ENCODE results near the gene RASL11B.
A peak's percentile ranks its signal among the peaks of the same experiment; 100 is the strongest.
"Not testable (repeated sequence)": the region's sequence is repeated elsewhere in the genome, so short reads cannot be mapped to it uniquely, and the experiment has no call there.

RASL11B gene, protein sequence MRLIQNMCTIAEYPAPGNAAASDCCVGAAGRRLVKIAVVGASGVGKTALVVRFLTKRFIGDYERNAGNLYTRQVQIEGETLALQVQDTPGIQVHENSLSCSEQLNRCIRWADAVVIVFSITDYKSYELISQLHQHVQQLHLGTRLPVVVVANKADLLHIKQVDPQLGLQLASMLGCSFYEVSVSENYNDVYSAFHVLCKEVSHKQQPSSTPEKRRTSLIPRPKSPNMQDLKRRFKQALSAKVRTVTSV

DNA sequence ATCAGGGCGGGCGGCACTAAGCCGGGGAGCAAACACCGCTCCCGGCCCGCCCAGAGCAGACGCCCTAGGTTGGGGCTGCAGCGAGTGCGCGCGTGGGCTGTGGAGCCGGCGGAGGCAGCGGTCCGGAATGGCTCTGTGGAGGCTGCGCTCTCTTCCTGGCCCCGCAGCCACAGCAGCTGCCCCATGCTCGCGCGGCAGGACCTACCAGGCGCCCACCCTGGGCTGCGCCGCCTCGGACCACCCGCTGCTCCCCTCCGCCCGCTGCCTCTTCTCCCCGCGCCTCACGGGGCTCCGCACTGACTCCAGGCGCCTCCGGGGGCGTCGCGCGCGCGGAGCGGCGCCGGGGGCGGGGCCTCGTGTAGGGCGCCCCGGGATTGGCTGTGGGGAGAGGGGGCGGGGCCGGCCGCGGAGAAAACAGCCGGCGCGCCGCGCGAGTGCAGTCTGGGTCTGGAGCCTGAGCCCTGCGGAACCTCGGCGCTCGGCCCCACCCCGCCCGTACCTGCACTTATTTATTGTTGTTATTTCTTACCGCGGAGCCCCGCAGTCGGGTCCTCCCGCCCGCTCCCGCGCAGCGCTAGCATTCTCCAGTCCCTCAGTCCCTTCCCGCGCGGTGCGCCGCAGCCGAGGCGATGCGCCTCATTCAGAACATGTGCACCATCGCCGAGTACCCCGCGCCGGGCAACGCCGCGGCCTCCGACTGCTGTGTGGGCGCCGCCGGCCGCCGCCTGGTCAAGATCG lies at the start of gene RASL11B:
Gene RASL11B (plus strand): TSS at position 439 of the 738 bp plus-strand sequence. CDS start 191 bp downstream, at position 630.
- DNase-seq (ENCODE audit: low spot score) = peak; percentile 84

DNA sequence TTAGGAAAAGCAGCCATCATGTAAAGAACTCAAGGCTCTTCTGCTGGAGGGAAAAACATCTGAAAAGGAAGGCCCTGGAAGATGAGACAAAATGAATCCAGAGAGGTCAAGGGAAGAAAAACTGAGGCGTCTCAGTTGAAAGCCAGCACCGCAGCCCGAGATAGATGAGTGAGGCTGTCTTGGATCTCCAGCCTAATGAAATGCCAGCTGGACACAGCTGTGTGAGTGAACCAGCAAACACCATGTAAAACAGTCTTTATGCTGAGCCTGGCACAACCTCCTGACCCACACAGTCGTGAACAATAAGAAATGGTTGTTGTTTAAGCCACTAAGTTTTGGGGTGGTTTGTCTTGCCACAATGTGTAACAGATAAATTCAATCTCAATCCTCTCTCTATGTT lies 48.6 kb upstream of the RASL11B start:
- no peak for DNase-seq (ENCODE audit: low spot score)

DNA sequence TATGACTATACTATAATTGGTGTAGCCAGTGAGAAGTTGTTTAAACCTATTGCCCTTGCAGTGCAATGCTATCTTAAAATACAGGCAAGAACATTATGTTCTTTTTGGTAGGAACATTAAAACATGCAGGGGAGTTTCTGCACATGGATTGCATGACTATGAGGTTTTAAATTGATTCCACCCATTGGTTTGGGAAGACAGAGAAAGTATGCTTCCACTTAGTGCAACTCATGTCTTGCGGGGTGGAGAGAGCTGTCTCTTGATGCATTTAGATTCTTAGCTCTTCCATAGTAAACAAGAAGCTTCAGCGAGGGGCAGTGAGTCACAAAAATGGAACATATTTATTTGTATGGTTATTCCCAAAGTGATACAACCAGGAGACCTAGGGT lies 39.5 kb upstream of the RASL11B start:
- DNase-seq (ENCODE audit: low spot score) = no peak

DNA sequence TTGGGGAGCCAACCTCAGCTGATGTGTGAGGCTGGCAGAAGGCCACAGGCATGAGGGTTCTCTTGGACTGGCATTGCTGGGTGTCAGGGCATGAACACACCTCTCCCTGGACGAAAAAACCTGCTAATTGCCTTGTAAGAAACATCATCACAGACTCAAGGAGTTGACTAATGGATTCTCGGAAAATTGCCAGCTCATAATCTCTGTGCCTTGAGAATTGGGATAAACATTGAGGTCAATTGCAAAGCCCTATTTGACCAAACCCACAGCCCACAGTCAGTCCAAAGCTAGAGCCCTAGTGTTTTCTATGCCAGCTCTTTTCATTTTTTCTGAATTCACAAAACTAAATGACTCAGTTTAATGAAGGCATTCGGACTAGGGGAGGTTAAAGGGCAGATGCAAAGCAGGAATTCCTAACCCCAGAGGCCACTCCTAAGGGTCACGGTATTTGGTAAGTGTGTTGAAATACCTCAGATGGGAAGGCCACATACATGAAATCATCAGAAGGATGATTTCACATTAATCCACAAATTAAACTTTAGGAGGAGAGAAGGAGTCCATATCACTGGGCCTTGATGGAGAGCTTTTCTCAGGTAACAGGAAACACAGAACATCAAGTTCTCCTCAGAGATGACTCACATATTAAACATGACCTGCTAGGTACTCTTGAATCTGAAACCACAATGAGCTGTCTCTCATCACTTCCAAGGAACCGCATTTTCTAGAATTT lies 39.0 kb upstream of the RASL11B start:
- no peak for DNase-seq (ENCODE audit: low spot score)

DNA sequence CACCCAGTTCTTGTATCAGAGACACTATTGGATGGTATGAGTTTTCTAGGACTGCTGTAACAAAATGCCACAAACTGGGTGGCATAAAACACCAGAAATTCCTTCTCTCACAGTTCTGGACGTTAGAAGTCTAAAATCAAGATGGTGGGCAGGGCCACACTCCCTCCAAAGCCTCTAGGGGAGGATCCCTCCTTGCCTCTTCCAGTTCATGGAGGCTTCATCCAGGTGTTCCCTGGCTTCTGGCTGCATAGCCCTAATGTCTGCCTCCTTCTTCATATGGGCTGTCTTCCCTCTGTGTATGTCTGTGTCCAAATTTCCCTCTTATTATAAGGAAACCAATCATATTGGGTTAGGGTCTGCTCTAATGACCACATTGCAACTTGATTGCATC lies 38.4 kb upstream of the RASL11B start:
- no peak for DNase-seq (ENCODE audit: low spot score)

DNA sequence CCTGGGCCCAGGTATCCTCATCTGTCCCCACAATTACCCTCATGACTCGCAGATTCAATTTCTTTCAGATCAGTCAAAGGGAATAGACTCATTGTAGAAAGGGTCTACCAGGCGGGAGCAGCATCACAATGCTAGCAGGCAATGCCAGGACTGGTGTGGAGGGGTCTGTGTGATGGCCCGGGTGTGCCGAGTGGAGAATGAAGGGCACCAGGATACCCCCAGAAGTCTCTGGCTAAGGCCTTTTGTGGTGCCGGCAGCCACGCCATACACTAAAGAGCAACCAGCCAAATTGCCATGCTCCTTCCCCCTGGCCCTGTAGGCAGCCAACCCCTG lies 37.9 kb upstream of the RASL11B start:
- DNase-seq (ENCODE audit: low spot score) = no peak

DNA sequence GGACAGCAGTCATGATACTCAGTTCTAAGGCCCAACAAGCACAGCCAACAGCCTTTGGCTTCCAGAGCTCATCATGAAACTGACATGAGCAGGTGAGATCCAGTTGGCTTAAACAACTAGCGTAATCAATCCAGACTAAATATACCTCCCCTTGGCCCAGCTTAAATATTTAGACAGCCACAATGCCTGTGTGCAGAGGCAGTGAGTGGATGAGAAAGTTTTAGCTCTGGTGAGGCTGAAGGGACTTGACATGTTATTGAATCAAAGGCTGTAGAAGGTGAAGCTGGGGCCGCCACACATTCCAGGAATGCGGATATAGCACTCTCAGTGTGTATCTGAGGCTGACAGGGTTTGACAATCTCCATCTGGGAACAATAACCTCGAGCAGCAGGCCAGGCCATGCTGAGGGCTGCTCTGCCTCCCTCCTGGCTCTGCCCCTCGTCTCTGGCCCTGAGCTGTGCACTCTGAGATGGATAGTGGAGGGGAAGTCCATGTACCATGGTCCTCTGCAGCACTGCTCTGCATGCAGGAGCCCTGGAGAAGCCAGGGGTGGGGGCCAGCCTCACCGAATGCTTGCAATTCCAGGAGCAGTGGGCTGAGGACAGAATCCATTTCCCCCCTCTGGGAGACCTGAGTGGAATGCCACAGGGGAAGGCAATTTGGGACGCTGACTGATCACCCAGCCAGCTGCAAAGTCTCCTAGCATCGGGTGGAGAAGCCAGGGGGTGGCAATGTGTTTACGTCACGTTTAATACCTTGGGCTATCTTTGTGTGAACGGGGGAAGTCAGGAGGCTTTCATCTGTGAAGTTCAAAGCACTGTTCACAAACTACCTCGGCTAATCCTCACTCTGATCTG lies 37.3 kb upstream of the RASL11B start:
- no peak for DNase-seq (ENCODE audit: low spot score)

DNA sequence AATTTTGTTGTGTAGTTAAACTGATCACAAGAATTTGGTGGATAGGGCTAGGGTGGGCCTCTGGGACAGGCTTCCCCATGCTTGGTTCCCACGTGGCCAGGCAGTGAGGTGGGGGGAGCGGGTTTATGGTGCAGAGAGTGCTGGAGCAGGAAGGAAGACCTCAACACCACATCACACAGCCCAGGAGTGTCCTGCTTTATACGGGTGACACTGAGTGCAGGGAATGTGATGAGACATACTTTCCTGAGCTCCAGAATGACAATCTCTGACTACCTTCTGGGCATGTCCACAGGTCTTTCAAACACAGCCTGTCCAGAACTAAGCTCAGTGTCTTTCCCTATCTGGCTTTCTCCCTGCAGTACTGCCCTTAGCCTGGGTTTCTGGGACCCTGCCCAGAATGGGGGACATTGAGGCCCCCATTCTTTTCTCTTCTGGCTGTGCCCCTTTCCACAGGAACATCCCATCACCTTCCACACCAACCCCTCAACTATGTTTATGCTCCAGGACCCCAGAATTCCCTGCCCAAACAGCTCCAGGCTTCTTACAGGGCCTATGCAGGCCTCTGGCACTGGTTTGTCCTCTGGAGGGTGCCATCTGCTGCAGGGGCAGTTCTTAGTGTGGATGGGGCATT lies 36.5 kb upstream of the RASL11B start:
- DNase-seq (ENCODE audit: low spot score) = no peak

DNA sequence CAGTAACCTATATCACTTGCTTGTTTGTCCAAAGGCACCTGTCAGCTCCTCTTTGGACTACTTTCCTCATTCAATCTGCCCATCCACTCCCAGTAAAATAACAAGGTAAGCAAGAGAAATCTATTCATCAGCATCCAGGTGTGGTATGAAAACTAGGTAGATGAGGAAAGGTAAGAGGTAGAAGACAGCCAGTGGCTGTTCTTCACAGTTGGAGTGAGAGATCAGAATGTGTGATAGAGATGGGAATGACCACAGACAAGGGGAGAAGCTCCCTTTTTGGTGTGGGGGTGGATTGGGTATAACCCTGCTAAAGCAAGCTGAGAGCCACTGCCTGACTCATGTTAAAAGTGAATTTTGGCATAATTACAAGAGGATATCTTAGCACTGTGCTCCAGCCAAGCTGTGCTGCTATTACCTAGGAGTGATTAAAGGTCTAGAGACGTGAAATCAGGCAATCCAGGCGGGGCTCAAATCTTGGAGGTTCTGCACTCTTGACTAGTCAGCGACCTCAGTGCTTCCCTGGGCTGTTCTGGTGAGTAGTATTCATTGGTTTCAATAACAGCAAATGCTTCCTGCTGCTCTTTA lies 28.1 kb upstream of the RASL11B start:
- no peak for DNase-seq (ENCODE audit: low spot score)

DNA sequence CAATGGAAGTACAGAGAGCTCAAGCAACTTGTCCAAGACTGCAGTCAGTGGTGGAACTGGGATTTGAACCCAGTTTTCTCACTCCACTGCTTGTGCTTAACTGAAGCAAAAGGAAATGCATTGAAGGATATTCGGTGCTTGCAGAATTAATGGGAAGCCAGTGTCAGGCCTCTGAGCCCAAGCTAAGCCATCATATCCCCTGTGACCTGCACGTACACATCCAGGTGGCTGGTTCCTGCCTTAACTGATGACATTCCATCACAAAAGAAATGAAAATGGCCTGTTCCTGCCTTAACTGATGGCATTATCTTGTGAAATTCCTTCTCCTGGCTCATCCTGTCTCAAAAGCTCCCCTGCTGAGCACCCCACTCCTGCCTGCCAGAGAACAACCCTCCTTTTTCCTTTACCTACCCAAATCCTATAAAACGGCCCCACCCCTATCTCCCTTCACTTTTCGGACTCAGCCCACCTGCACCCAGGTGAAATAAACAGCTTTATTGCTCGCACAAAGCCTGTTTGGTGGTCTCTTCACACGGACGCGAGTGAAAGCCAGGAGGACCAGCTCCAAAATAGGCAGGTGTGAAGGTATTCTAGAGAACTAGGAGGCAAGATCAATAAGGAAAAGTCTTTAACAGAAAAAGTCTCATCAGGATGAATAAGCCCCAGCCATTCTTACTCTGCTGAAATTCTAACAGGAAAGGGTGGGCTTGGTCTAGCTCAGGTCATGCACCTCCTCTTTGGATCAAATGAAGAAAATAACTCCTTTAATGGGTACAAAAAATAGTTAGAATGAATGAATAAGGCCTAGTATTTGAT lies 27.3 kb upstream of the RASL11B start:
- not testable (repeated sequence) for DNase-seq (ENCODE audit: low spot score)

DNA sequence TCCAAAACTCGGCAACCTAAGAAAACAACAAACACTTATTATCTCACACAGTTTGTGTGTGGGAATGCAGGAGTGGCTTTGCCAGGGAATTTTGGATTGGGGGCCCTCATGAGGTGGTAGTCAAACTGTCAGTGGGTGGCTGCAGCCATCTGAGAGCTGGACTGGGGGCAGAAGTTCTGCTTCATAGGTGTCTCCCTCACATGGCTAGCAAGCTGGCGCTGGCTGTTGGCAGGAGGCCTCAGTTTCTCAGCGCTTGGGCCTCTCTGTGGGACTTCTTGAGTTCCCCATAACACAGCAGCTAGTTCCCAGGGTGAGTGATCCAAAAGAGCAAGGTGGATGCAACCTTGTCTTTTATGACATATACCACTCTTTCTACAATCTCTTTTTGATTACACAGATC lies 26.0 kb upstream of the RASL11B start:
- DNase-seq (ENCODE audit: low spot score) = no peak

DNA sequence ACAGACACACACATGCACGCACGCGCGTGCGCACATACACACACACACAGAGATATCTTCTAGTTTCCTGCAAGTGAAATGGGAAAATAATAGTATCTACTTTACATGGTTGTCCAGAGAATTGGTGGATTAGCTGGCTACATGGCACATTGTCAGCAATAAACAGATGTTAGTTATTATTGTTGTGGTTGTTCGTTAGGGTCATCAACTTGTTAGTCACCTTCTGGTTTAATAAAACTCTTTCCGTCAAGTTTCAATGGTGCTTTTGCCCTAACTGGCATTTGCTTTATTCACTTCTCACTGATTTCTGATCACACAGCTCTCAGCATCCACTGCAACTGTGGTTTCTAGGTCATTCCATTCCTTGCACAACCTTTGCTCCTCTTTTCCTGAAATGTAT lies 25.4 kb upstream of the RASL11B start:
- no peak for DNase-seq (ENCODE audit: low spot score)

DNA sequence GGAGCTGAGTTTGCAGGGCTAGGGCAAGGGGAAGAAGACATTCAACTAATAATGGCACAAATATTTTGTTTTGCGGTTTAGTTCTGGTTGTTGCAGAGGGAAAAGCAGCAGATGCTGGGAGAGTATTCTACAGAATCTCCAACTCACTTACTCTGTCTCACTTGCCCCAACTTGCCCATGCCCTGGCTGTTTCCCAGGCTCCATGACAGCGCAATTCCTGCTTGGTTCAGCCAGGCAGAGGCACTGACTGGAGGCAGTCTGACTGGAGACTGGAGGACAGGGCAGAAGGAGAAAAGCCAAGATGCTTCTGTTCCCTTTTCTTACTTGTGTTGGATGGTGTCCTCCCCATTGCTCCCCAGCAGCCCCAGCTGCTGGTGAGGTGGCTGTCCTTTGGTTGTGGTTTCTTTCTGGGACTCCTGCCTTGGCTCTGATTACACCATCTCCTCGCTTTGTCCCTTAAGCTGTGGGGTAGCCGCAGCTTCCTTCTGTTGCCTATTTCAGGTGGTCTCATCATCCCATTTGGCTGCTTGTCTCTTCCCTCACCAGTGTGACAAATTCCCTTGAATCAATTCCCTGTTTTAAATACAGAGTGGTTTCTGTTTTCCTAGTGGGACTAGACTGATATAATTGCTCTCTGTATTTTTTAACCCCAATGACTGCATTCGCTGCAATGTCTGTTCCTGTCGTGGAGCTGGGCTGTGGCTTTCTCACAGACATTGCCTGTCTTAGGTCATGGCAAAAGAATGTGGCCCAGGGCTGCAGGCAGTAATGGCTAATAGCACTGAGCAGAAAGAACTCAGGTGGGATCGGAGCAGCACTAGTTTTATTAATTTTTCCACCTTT lies 24.2 kb upstream of the RASL11B start:
- DNase-seq (ENCODE audit: low spot score) = no peak

DNA sequence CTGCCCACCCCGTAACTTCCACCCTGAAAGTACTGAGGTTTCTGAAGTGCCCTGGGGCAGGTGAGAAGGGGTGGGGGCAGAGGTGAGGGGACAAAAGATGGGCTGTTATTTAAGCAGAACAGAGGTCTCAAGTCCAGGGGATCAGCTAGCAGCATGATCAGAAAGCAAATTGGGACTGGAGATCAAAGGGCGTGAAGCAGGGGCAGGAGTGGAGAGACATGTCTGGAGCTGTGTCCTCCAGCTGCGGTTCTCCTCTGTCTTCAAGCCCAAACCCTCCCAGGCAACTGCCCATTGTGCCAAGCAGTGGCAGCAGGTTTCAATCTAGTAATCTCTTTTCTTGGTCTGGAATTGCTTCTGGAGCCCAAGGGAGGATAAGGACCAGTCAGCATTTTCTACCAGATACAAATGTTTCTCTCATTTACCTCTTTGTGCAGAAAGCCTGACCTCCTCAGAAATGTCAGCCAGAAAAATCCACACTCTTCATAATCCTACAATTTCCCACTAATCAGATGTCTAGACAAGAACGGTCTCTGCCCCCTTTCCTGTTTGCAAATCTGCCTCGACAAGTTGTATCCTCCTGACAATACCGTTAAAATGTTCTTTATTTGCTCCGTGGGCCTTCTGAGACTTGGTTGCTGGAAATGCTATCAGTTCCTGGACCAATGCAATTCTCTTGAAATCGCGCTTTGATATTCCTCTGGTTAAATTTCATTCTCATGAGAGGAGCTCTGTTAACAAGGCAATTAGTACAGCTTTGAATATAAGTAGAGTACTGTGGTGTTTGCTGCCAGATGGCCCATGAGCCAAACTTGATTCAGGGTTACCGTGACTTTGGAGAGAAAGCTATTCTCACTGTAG lies 23.2 kb upstream of the RASL11B start:
- DNase-seq (ENCODE audit: low spot score) = no peak

DNA sequence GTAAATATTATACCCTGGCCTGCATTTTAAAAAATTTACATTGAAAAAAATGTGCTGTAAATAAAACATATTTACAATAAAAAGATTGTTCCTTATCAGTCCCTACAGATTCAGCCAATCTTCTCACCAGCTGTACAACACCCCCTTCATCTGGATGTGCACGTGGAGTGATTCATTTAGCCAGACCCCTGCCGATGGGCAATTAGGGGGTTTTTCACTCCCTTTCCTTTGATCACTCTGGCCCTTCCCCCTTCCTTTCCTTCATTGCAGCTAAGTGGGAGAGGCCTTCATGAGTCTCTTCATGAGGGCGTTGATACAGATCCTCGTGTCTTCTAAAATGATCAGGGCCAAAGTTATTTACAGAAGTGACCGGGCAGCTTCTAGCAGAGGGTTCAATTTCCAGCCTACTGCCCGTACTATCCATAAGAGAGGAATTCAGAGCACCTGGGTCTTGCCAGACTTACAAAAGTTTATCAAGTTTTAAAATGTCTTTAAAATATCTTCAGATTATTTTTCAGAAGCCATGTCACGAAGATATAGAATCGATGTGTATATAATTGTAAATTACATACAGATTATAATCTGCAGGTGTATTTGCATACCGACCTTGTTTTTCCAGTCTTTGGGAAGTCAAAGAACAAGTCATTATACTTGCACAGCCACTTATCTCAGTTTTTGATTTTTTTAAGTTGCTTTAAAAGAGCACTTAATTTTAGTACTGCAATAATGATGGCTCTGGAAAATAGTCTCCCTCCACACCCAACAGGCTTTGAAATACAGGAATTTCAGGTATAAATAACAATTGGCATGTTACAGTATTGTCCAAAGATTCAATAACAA lies 21.4 kb upstream of the RASL11B start:
- DNase-seq (ENCODE audit: low spot score) = no peak

DNA sequence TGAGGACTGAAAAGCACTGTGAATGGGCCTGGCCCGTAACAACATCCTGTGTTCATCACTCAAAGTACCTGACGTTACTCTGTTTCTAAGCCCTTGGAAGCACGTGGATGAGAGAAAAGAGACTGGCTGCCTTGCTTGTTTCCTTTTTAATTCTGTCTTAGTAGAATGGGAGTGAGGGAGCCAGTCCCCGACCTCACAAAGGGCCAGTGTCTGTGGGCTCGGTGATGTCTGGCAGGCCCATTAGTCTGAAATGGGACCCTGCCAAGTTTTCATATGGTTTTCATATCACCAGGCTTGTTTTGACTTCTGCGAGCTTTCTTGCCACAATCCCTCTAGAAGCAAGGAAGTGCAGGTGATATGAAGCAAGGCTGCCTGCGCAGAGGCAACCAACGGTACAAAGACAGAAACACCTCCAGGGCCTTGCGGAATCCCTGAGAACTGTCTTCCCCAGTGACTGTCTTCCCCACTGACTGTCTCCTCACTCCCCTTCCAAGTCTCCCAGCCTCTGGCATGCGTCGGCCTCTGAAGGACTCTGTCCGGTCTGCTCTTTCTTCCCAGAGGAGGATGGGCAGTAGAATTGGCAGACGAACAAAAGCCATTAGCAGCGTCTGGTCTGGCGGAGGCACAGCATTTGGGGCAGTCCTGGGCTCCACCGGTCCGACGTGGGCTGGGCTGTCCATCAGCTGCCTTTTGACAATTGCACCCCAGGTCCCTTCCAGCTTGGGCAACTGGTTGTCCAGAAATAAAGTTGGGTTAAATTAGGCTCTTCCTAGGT lies 20.2 kb upstream of the RASL11B start:
- DNase-seq (ENCODE audit: low spot score) = peak; percentile 23

DNA sequence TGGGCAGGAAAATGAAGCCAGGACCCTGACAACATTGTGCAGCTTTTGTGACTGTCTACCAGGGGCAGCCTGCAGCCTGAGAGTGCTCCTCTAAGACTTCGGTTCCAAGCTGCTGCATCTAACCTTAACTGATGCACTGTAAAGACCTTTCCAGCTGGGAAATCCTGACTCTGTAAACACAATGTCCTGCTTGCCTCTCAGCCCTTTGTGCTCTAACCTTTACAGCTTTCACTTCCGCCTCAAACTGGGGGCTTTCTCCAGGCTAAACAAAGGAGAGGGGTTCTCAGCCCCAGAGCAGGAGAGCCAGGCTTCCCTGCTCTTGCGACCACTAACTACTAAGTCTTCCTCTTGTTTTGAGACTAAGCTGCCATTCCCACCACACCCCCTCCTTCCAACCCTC lies 19.3 kb upstream of the RASL11B start:
- no peak for DNase-seq (ENCODE audit: low spot score)
